Measurements from ENCODE around the gene WDR7. TPM values are rescaled to one million over a fixed set of nuclear protein-coding genes. Genes with fewer than 3 reads are reported as not detected.
A peak's percentile ranks its signal among the peaks of the same experiment; 100 is the strongest.

The WDR7 gene
- total and polyA plus RNA-seq, 4 experiments from 2014 or later: 22.3 to 50.8 (median 36.2) TPM

DNA sequence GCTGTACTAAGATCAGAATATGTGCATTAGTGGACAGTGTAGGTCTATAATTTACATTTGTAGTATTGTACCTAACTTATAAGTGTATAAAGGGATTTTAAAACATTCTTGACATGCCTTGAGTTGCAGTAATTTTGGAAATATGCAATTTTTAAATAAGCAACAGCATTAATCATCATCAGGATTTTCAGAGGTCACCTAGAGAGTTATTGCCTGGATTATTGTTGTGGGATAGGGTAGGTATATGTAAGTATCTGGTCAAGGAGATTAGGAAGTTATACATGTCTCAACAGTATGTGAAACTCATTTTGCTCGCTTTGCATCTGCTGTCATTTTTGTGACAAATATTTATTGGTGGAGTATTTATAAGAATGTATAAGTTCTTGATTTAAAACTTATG is 184.2 kb downstream of the WDR7 start:
- Mint-ChIP-seq H3K36me3 (peaks cover 16 to 24% of the 10 kb centered on the region in 2 donors), H3K4me1 (peaks cover 0 to 1% (median 0%) of the 10 kb centered on the region in 4 donors), H3K27me3 (no peaks in the 10 kb centered on the region), H3K4me3 (no peak overlapping the region), H3K9me3 (no peaks in the 10 kb centered on the region), H3K27ac (no peak overlapping the region)
- ChIA-PET POLR2A (ENCODE audit: partially characterized antibody) (no interaction called here), CTCF (ENCODE audit: partially characterized antibody) (no interaction called here)
- Histone ChIP-seq H3K4me3 (ENCODE audit: low read length in 2 of 2) (no peak overlapping the region), H3K27ac (ENCODE audit: low read depth, low read length) (no peak overlapping the region), H3K27me3 (ENCODE audit: insufficient read depth, low read length) (no peaks in the 10 kb centered on the region), H3K9me3 (ENCODE audit: control insufficient read depth in 1 of 2, low read length in 2 of 2) (no peaks in the 10 kb centered on the region), H3K4me1 (ENCODE audit: insufficient read depth, low read length) (no peaks in the 10 kb centered on the region), H3K36me3 (ENCODE audit: insufficient read depth, low read length) (no peaks in the 10 kb centered on the region)
- no peak for DNase-seq
- intact Hi-C loops (cut with micrococcal nuclease): no loop called here

DNA sequence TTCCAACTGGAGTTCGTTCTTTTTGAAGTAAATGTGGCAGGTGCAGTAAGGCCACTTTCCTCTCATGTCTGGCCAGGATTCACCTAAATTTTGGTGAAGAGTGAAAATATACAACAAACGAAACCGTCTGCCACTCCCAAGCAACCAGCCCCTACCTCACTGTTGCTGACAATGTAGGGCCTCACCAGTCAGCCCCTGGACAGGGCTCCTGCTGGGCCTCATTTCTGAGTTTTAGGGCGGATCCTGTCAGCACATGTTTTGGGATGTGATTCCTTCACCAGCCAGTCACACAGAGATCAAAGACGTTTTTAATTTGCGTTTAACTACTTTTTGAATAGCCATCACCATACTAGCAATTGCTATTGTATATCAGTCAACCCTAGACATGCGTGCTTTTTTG is 185.0 kb downstream of the WDR7 start:
- H3K4me3 ChIP-seq (ENCODE audit: low read length in 2 of 2): no peak overlapping the region
- DNase-seq: no peak

GRCh38 chr18:56841836-56842235 is 190.7 kb downstream of the WDR7 start:
- Histone ChIP-seq H3K27me3 (ENCODE audit: insufficient read depth, low read length) (no peaks in the 10 kb centered on the region), H3K27ac (ENCODE audit: low read depth, low read length) (no peak overlapping the region), H3K36me3 (ENCODE audit: insufficient read depth, low read length) (no peaks in the 10 kb centered on the region), H3K9me3 (ENCODE audit: control insufficient read depth in 1 of 2, low read length in 2 of 2) (peaks cover 0 to 3% of the 10 kb centered on the region in 2 donors), H3K4me3 (ENCODE audit: low read length in 2 of 2) (no peak overlapping the region), H3K4me1 (ENCODE audit: insufficient read depth, low read length) (no peaks in the 10 kb centered on the region)
- intact Hi-C loops (cut with micrococcal nuclease): no loop called here
- Mint-ChIP-seq H3K27me3 (no peaks in the 10 kb centered on the region), H3K36me3 (peaks cover 7 to 27% of the 10 kb centered on the region in 2 donors), H3K4me3 (no peak overlapping the region), H3K9me3 (peaks cover 0 to 5% (median 3%) of the 10 kb centered on the region in 8 donors), H3K4me1 (peaks cover 0 to 1% (median 0%) of the 10 kb centered on the region in 4 donors), H3K27ac (no peak overlapping the region)
- ChIA-PET CTCF (ENCODE audit: partially characterized antibody) (no interaction called here), POLR2A (ENCODE audit: partially characterized antibody) (no interaction called here)
- DNase-seq: no peak

More for the DNA sequence above, 185.0 kb downstream of the WDR7 start:
- H3K27me3 ChIP-seq (ENCODE audit: insufficient read depth, low read length): no peaks in the 10 kb centered on the region
- CTCF ChIA-PET (ENCODE audit: partially characterized antibody): no interaction called here
- Mint-ChIP-seq H3K27me3 (no peaks in the 10 kb centered on the region), H3K4me3 (no peak overlapping the region), H3K36me3 (peaks cover 12 to 20% of the 10 kb centered on the region in 2 donors), H3K9me3 (no peaks in the 10 kb centered on the region), H3K4me1 (peaks cover 0 to 1% (median 0%) of the 10 kb centered on the region in 4 donors), H3K27ac (no peak overlapping the region)
- no peaks in the 10 kb centered on the region for H3K4me1 ChIP-seq (ENCODE audit: insufficient read depth, low read length)
- H3K9me3 ChIP-seq (ENCODE audit: control insufficient read depth in 1 of 2, low read length in 2 of 2): no peaks in the 10 kb centered on the region
- no peak overlapping the region for H3K27ac ChIP-seq (ENCODE audit: low read depth, low read length)
- POLR2A ChIA-PET (ENCODE audit: partially characterized antibody): no interaction called here
- no peaks in the 10 kb centered on the region for H3K36me3 ChIP-seq (ENCODE audit: insufficient read depth, low read length)
- intact Hi-C loops (cut with micrococcal nuclease): no loop called here

DNA sequence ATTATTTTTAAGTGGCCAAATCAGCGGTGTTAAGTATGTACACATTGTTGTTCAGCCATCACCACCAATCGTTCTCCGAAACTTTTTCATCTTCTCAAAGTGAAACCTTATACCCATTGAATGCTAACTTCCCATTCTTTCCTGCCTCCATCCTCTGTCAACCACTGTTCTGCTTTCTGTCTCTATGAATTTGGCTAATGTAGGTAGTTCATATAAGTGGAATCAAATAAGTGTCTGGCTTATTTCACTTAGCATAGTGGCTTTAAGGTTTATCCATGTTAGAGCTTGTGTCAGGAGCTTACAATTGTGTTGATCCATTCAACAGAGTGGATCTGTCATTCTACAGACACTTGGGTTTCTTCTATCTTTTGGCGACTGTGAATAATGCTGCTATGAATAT is 192.1 kb downstream of the WDR7 start:
- Histone ChIP-seq H3K27ac (ENCODE audit: low read depth, low read length) (no peak overlapping the region), H3K27me3 (ENCODE audit: insufficient read depth, low read length) (no peaks in the 10 kb centered on the region), H3K9me3 (ENCODE audit: control insufficient read depth in 1 of 2, low read length in 2 of 2) (peaks cover 0 to 7% of the 10 kb centered on the region in 2 donors), H3K4me3 (ENCODE audit: low read length in 2 of 2) (no peak overlapping the region), H3K36me3 (ENCODE audit: insufficient read depth, low read length) (no peaks in the 10 kb centered on the region), H3K4me1 (ENCODE audit: insufficient read depth, low read length) (no peaks in the 10 kb centered on the region)
- peaks cover 0 to 1% (median 0%) of the 10 kb centered on the region in 4 donors for H3K4me1 Mint-ChIP-seq
- intact Hi-C loops (cut with micrococcal nuclease): no loop called here
- CTCF ChIA-PET (ENCODE audit: partially characterized antibody): no interaction called here
- peak overlapping the region in 1 of 7 donors; percentile 6 for H3K27ac Mint-ChIP-seq
- no peak for DNase-seq
- H3K9me3 Mint-ChIP-seq: peaks cover 0 to 8% (median 4%) of the 10 kb centered on the region in 8 donors
- POLR2A ChIA-PET (ENCODE audit: partially characterized antibody): no interaction called here
- no peak overlapping the region for H3K4me3 Mint-ChIP-seq
- peaks cover 11 to 37% of the 10 kb centered on the region in 2 donors for H3K36me3 Mint-ChIP-seq
- no peaks in the 10 kb centered on the region for H3K27me3 Mint-ChIP-seq

DNA sequence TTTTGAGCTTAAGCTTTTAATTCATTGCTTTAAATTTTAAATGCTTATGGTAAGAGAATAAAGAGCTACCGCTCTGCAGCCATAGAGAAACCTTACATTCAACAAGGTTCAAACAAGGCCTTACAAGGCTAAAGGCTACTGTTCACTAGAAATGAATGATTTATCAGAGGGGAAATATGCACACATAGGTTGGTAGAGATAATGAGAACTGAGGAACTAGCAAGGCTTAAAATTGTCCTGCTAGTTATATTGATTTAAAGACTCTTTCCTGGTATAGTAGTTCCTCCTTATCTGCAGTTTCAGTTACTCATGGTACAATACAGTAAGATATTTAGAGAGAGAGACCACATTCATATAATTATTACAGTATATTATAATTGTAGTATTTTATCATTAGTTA is 193.4 kb downstream of the WDR7 start:
- Mint-ChIP-seq H3K27ac (no peak overlapping the region), H3K4me1 (peaks cover 0 to 3% (median 0%) of the 10 kb centered on the region in 4 donors), H3K36me3 (peaks cover 21 to 49% of the 10 kb centered on the region in 2 donors), H3K27me3 (no peaks in the 10 kb centered on the region), H3K9me3 (peaks cover 0 to 8% (median 5%) of the 10 kb centered on the region in 8 donors), H3K4me3 (no peak overlapping the region)
- no peaks in the 10 kb centered on the region for H3K27me3 ChIP-seq (ENCODE audit: insufficient read depth, low read length)
- H3K36me3 ChIP-seq (ENCODE audit: insufficient read depth, low read length): no peaks in the 10 kb centered on the region
- H3K4me1 ChIP-seq (ENCODE audit: insufficient read depth, low read length): no peaks in the 10 kb centered on the region
- no peak for DNase-seq
- no peak overlapping the region for H3K27ac ChIP-seq (ENCODE audit: low read depth, low read length)
- H3K4me3 ChIP-seq (ENCODE audit: low read length in 2 of 2): no peak overlapping the region
- ChIA-PET CTCF (ENCODE audit: partially characterized antibody) (no interaction called here), POLR2A (ENCODE audit: partially characterized antibody) (no interaction called here)
- peaks cover 0 to 7% of the 10 kb centered on the region in 2 donors for H3K9me3 ChIP-seq (ENCODE audit: control insufficient read depth in 1 of 2, low read length in 2 of 2)
- intact Hi-C loops (cut with micrococcal nuclease): no loop called here

DNA sequence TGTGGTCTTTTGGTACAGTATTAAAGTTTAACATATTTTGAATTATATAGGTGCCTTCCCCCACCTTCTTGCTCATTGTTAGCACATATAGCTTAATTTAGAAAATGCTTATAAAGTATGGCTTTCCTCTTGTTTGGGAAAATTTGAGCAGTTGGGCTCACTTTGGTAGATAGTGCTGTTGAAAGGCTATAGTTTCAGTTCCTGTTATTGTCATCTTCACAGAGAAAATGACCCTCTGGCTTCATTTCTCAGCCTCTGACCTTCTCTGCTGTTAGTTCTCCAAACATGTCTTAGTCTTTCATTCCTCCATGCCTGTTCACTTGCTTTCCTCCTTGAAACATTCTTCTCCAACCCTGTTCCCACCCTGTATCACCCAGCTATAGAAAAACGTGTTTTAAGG is 200.6 kb downstream of the WDR7 start:
- Mint-ChIP-seq H3K27ac (peak overlapping the region in 1 of 7 donors; percentile 48), H3K4me1 (peaks cover 0 to 9% (median 3%) of the 10 kb centered on the region in 4 donors), H3K4me3 (no peak overlapping the region), H3K36me3 (peaks cover 16 to 40% of the 10 kb centered on the region in 2 donors), H3K9me3 (peaks cover 0 to 6% (median 2%) of the 10 kb centered on the region in 8 donors), H3K27me3 (no peaks in the 10 kb centered on the region)
- intact Hi-C loops (cut with micrococcal nuclease): no loop called here
- no peak for DNase-seq
- H3K4me1 ChIP-seq (ENCODE audit: insufficient read depth, low read length): no peaks in the 10 kb centered on the region
- no peak overlapping the region for H3K4me3 ChIP-seq (ENCODE audit: low read length in 2 of 2)
- H3K27me3 ChIP-seq (ENCODE audit: insufficient read depth, low read length): no peaks in the 10 kb centered on the region
- no peak overlapping the region for H3K27ac ChIP-seq (ENCODE audit: low read depth, low read length)
- H3K9me3 ChIP-seq (ENCODE audit: control insufficient read depth in 1 of 2, low read length in 2 of 2): peaks cover 0 to 4% of the 10 kb centered on the region in 2 donors
- no peaks in the 10 kb centered on the region for H3K36me3 ChIP-seq (ENCODE audit: insufficient read depth, low read length)
- POLR2A ChIA-PET (ENCODE audit: partially characterized antibody): no interaction called here
- CTCF ChIA-PET (ENCODE audit: partially characterized antibody): interaction anchor here (0.9 kb wide), 1 partner anchor 17 kb away, joined by 3 read pairs; no protein-coding TSS in a partner anchor

GRCh38 chr18:56853961-56854360 is 202.8 kb downstream of the WDR7 start:
- ChIA-PET CTCF (ENCODE audit: partially characterized antibody) (no interaction called here), POLR2A (ENCODE audit: partially characterized antibody) (no interaction called here)
- Histone ChIP-seq H3K4me3 (ENCODE audit: low read length in 2 of 2) (no peak overlapping the region), H3K36me3 (ENCODE audit: insufficient read depth, low read length) (no peaks in the 10 kb centered on the region), H3K27me3 (ENCODE audit: insufficient read depth, low read length) (no peaks in the 10 kb centered on the region), H3K9me3 (ENCODE audit: control insufficient read depth in 1 of 2, low read length in 2 of 2) (no peaks in the 10 kb centered on the region), H3K27ac (ENCODE audit: low read depth, low read length) (no peak overlapping the region), H3K4me1 (ENCODE audit: insufficient read depth, low read length) (no peaks in the 10 kb centered on the region)
- no peak for DNase-seq
- Mint-ChIP-seq H3K4me1 (peaks cover 0 to 10% (median 3%) of the 10 kb centered on the region in 4 donors), H3K9me3 (peaks cover 0 to 2% (median 0%) of the 10 kb centered on the region in 8 donors), H3K27me3 (no peaks in the 10 kb centered on the region), H3K27ac (no peak overlapping the region), H3K36me3 (peaks cover 8 to 29% of the 10 kb centered on the region in 2 donors), H3K4me3 (no peak overlapping the region)
- intact Hi-C loops (cut with micrococcal nuclease): no loop called here

DNA sequence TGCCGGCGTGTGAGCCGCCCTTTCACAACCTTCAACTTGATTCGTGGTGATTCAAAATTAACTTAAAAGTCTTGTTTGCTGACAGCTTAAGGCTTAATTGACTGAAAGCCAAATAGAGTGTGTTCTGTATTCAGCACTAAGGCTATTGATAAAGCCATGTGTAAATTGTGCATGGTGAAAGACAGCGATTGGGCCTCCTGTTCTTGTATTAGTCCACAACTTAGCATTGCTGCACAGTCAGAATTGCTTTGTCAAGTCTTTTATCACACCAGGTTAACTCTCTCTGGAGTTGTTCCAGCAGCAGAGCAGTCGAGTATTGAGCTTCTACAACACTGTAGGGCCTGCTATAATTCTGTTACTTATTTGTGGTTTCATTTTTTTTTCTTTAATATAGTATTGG is 210.1 kb downstream of the WDR7 start:
- Mint-ChIP-seq H3K4me3 (no peak overlapping the region), H3K36me3 (peaks cover 4 to 5% of the 10 kb centered on the region in 2 donors), H3K27me3 (no peaks in the 10 kb centered on the region), H3K27ac (peak overlapping the region in 1 of 7 donors; percentile 86), H3K4me1 (peaks cover 0 to 1% (median under 1%) of the 10 kb centered on the region in 4 donors), H3K9me3 (no peaks in the 10 kb centered on the region)
- Histone ChIP-seq H3K4me3 (ENCODE audit: low read length in 2 of 2) (no peak overlapping the region), H3K27ac (ENCODE audit: low read depth, low read length) (no peak overlapping the region), H3K4me1 (ENCODE audit: insufficient read depth, low read length) (no peaks in the 10 kb centered on the region), H3K27me3 (ENCODE audit: insufficient read depth, low read length) (no peaks in the 10 kb centered on the region), H3K36me3 (ENCODE audit: insufficient read depth, low read length) (no peaks in the 10 kb centered on the region), H3K9me3 (ENCODE audit: control insufficient read depth in 1 of 2, low read length in 2 of 2) (no peaks in the 10 kb centered on the region)
- intact Hi-C loops (cut with micrococcal nuclease): no loop called here
- CTCF ChIA-PET (ENCODE audit: partially characterized antibody): no interaction called here
- no peak for DNase-seq
- POLR2A ChIA-PET (ENCODE audit: partially characterized antibody): no interaction called here
